C1 segment of cervical spinal cord (tissue), 14 donors: Measurements from ENCODE around the gene DOCK9.

ENCODE experiments used
- DNase-seq, 14 donors: peaks; one replicate each; lab custom pipeline; 2025; lab: John Stamatoyannopoulos, UW

DOCK9 gene

GRCh38 chr13:98798849-98799645 lies 178.8 kb downstream of the DOCK9 start:
- DNase-seq: no peak

- DNase-seq: no peak
Observed at GRCh38 chr13:98797456-98797855, 180.4 kb downstream of the DOCK9 start.

- DNase-seq: no peak
Observed at GRCh38 chr13:98796798-98797197, 181.1 kb downstream of the DOCK9 start.

- no peak for DNase-seq
Observed at GRCh38 chr13:98796191-98796590, 181.7 kb downstream of the DOCK9 start.

- DNase-seq: no peak
Observed at GRCh38 chr13:98795220-98795619, 182.6 kb downstream of the DOCK9 start.

- no peak for DNase-seq
Observed at GRCh38 chr13:98794498-98794897, 183.4 kb downstream of the DOCK9 start.

GRCh38 chr13:98792785-98793495 lies 184.9 kb downstream of the DOCK9 start:
- DNase-seq: no peak

GRCh38 chr13:98792321-98792720 lies 185.5 kb downstream of the DOCK9 start:
- DNase-seq: no peak

GRCh38 chr13:98791611-98792010 lies 186.3 kb downstream of the DOCK9 start:
- DNase-seq: no peak

- no peak for DNase-seq
Observed at GRCh38 chr13:98787996-98788395, 189.9 kb downstream of the DOCK9 start.

- DNase-seq: no peak
Observed at GRCh38 chr13:98787173-98787572, 190.7 kb downstream of the DOCK9 start.

- DNase-seq: no peak
Observed at GRCh38 chr13:98786023-98786422, 191.8 kb downstream of the DOCK9 start.

GRCh38 chr13:98785405-98785804 lies 192.5 kb downstream of the DOCK9 start:
- no peak for DNase-seq

GRCh38 chr13:98784666-98785065 lies 193.2 kb downstream of the DOCK9 start:
- no peak for DNase-seq

- DNase-seq: no peak
Observed at GRCh38 chr13:98783856-98784478, 193.9 kb downstream of the DOCK9 start.

- DNase-seq: no peak
Observed at GRCh38 chr13:98782654-98783053, 195.2 kb downstream of the DOCK9 start.

GRCh38 chr13:98781905-98782304 lies 196.0 kb downstream of the DOCK9 start:
- DNase-seq: no peak

- no peak for DNase-seq
Observed at GRCh38 chr13:98781470-98781869, 196.4 kb downstream of the DOCK9 start.

GRCh38 chr13:98781045-98781444 lies 196.8 kb downstream of the DOCK9 start:
- no peak for DNase-seq

GRCh38 chr13:98780451-98780850 lies 197.4 kb downstream of the DOCK9 start:
- DNase-seq: no peak

- no peak for DNase-seq
Observed at GRCh38 chr13:98779695-98780094, 198.2 kb downstream of the DOCK9 start.

GRCh38 chr13:98778749-98779148 lies 199.1 kb downstream of the DOCK9 start:
- no peak for DNase-seq

- DNase-seq: no peak
Observed at GRCh38 chr13:98776644-98777043, 201.2 kb downstream of the DOCK9 start.
